GM12873 (cell line): ENCODE results near the gene CFAP46.

Source experiments
- CTCF ChIP-seq: IDR thresholded peaks from 2 replicates; pipeline ENCODE4 v1.5.1; 2012; ENCODE audit warnings: low read depth, mild to moderate bottlenecking, moderate library complexity, low read length, control low read depth; ENCODE audit not compliant: insufficient read depth; ENCODE audit errors: missing control alignments

The CFAP46 gene

DNA sequence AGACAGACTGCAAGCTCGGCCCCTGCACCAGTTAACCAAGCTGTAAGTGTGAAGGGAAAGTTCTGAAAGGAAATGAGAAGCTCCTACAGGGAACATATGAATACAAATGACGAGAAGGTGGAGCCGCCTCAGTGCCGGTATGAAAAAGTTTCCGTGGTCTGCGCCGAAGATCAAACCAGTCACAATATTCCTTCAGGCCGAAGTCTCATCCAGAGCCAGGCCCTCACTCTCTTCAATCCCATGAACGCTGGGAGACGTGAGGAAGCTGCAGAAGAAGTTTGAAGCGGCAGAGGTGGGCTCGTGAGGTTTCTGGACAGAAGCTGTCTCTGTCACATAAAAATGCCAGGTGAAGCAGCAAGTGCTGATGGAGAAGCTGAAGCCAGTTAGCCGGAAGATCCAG is 71.9 kb downstream of the CFAP46 start:
- no peak for TF ChIP-seq CTCF

GRCh38 chr10:132869621-132870020 is 72.7 kb downstream of the CFAP46 start:
- no peak for TF ChIP-seq CTCF

DNA sequence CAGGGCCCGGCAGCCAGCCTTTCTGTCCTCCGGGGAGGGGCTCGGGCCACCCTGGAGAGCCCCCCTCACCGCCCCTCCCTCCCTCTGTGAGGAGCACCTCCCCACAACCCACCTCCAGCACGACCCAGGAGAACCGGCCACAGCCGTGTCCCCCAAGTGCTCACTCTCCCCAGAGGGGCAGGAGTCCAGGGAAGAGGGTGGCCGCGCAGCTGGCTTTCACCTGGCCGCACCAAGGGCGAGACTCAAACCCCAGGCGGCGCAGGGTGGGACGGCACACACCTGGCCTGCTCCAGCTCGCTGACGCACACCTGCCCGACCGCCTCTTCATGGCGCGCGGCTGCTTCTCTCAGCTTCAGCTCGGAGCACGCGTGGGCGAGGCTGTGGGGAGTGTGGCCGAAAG is 73.4 kb downstream of the CFAP46 start:
- TF ChIP-seq CTCF = no peak

GRCh38 chr10:132867801-132868644 is 74.3 kb downstream of the CFAP46 start:
- no peak for TF ChIP-seq CTCF

DNA sequence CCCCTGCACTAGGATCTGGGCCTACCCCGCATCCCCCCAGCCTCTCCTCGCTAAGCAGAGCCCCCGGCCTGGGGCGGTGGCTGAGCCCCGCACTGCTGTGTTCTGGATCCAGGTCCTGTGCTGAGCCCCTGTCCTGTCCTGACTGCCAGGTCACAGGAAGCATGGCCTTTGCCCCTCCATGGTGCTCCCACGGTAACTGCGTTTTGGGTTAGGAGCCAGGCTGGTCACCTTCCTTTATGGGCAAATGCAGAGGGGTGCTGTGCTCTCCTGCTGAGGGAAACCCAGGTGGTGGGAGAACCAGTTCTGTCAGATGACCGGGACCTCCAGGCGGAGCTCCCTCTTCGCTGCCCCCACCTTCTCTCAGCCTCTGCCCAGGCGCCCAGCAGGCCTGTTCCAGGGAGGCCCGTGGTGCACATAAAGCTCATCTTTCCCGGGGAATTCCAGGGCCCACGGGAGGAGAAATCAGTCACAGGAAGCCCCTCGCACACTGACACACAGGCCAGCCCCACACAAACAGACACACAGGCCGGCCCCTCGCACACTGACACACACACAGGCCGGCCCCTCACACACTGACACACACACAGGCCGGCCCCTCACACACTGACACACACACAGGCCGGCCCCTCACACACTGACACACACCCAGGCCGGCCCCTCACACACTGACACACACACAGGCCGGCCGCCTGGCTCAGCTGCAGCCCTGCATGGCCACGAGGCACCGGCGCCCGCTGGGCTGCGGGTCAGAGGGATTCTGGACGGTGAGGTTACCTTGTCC is 75.6 kb downstream of the CFAP46 start:
- TF ChIP-seq CTCF = no peak

DNA sequence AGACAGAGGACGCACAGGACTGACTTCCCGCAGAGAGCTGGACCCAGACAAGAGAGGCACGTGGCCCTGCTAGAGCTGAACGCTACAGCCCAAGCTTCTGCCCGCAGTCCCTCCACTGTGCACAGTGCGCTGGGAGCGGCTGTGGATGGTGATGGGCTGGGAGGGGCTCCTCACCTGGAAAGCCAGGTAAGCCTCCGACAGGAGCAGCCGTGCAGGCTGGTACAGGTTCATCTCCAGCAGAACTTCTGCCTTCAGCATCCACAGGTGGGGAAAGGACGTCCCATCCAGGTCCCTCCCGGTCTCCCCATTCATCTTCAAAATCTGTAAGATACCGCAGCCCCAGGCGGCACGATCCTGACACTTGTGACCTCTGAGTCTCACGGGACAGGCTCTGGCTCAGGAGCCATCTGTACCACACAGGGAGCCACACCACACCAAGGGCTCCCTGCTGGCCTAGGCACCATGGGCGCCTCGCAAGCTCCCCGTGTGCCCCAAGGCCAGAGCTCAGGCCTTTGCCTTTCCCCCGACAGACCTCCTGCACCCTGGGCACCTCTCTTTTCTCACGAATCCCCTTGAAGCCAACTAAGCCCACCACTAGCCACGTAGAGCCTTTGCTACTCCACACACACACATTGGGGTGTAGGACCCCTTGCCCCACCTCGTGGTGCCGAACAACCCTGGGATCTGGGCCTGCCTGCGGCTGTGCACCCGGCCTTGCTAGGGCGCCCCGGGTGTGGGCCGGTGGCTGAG is 76.3 kb downstream of the CFAP46 start:
- TF ChIP-seq CTCF = no peak

- TF ChIP-seq CTCF = no peak
Observed at GRCh38 chr10:132865171-132865631, 77.2 kb downstream of the CFAP46 start.
